ENCODE results near the gene XPC.

XPC gene

GRCh38 chr3:14169871-14170270 lies 8.5 kb downstream of the XPC start:
- no peak for DNase-seq

GRCh38 chr3:14169435-14169834 lies 9.0 kb downstream of the XPC start:
- no peak for DNase-seq

- no peak for DNase-seq
Observed at GRCh38 chr3:14166877-14167603, 11.4 kb downstream of the XPC start.

- DNase-seq: no peak
Observed at GRCh38 chr3:14162178-14162577, 16.2 kb downstream of the XPC start.

DNA sequence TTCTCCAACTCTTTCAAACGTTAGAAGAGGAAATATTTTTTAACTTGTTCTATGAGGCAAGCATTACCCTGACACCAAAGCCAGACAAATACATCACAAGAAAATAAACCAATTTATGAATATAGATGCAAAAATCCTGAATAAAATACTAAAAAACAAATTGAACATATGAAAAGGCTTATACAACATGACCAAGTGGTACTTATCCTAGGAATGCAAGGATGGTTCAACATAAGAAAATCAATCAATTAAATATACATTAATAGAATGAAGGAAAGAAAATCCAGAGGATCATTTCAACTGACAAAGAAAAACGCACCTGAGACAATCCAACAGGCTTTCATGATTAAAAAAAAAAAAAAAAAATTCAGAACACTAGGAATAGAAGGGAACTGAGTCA lies 17.1 kb downstream of the XPC start:
- no peak for DNase-seq

GRCh38 chr3:14159426-14159825 lies 19.0 kb downstream of the XPC start:
- no peak for DNase-seq

GRCh38 chr3:14158370-14158769 lies 20.0 kb downstream of the XPC start:
- no peak for DNase-seq

GRCh38 chr3:14157951-14158350 lies 20.4 kb downstream of the XPC start:
- DNase-seq: no peak

DNA sequence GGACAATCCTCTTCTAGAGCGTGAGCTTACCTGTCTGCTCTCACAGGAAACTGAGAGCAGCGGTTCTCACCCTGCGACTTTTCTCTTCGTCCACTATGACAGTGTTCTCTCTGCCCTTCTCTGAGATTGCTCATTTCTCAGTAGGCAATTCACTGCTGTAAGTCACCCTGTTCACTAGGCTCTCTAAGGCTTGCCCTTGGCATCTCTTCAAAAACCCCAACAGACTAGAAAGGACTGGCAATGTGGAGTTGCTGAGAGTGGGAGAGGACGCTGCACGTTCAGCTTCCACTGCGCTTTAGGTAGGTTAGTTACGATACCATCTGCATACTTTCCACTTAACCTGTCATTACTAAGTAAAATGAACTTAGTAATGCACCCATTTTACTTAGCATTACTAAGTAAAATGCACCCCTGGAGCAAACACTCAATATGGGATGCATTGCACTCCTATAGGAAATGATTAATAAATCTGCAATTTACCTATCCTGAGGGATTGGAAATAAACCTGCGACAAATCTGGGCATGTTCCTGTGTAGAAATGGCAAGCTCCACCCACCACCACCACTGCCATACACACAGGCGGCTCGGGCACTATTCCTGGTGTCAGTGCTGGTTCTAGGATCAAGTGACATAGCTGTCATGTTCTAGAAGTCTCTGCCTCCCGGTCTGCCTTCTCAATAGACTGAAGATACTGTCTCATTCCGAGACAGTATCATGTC lies 21.4 kb downstream of the XPC start:
- DNase-seq: no peak

- no peak for DNase-seq
Observed at GRCh38 chr3:14156201-14156600, 22.2 kb downstream of the XPC start.

DNA sequence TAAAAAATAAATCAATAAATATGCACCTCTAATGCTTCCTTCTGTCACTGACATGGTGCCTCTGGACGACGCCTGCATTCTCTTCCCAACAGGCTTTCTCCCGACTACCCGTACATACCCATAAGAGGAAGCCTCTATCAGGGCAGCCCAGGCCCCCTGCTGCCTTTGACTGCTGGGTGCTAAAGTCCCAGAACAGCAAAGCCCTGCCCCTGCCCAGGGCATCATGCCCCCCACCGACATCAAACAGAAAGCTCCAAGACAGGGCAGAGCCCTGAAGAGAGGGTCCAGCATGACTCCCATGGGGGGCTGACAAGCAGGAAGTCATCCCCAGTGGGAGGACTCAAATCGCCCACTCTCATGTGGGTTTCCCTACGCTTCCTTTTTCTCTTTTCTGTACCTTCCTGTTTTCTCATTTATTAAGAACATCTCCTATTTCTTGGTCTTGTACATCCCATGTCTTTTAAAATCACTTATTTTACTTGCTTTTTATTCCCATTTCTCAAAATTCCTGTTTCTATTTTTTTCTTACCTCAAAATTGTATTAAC lies 23.4 kb downstream of the XPC start:
- no peak for DNase-seq

DNA sequence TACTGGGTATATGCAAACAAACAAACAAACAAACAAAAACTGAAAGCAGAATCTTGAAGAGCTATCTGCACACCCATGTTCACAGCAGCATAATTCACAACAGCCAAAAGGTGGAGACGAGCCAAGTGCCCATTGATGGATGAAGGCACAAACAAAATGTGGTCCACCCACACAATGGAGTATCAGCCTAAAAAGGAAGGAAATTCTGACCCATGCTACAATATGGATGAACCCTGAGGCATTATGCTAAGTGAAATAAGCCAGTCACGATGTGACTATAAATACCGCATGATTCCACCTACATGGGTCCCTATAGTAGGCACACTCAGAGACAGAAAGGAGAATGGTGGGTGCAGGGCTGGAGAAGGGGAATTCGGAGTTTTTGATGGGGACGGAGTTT lies 24.1 kb downstream of the XPC start:
- no peak for DNase-seq

DNA sequence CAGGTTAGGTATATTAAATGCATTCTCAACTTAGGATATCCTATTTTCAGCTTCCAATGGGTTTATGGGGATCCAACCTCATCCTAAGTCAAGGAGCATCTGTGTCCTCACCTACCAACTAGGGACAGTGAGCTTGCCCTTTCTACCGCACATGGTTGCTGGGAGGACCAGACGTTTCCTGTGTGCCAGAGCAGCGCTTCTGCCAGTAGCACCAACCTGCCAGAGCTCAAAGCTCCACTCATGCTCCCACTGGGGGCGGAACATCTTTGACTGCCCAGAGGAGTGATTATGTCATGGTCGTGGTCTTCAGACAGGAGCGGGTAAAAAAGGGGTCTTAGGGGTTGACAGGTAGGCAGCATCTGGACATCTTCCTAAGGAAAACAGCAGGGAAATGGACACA lies 24.7 kb downstream of the XPC start:
- no peak for DNase-seq

- DNase-seq: no peak
Observed at GRCh38 chr3:14152963-14153355, 25.4 kb downstream of the XPC start.

DNA sequence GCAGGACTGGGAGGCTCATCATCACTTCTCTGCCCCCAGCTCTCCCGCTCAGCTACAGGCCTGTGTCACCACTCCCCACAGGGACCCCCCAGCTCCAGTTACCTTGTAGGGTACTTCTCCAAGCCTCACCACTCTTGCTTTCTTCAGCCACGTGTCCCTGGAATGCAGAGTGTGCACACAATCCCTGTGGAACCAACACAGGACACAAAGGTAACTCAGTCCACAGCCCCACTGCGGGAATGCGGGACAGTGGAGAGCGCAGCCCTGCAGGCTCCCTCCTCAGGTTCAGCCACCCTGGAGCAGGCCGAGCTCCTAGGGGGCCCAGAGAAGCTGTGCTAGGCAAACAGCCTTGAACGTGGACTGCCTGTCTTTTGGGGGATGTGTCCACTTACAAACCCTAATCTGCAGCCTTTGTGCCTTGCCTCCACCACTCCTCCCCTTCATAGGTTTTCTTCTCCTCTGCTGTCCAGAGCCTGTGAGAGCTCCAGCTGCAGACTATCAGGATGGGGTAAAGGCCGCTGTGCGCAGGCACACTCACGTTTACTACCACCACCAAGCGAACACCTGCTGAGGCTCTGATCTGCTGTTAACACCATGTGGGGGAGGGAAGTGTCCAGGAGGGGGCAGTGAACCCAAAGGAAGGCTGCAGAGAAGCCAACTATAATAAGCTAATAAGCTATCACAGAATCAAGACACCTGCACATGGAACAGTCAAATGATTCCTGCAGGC lies 26.0 kb downstream of the XPC start:
- DNase-seq: peak; percentile 4

GRCh38 chr3:14151471-14152083 lies 26.8 kb downstream of the XPC start:
- no peak for DNase-seq

DNA sequence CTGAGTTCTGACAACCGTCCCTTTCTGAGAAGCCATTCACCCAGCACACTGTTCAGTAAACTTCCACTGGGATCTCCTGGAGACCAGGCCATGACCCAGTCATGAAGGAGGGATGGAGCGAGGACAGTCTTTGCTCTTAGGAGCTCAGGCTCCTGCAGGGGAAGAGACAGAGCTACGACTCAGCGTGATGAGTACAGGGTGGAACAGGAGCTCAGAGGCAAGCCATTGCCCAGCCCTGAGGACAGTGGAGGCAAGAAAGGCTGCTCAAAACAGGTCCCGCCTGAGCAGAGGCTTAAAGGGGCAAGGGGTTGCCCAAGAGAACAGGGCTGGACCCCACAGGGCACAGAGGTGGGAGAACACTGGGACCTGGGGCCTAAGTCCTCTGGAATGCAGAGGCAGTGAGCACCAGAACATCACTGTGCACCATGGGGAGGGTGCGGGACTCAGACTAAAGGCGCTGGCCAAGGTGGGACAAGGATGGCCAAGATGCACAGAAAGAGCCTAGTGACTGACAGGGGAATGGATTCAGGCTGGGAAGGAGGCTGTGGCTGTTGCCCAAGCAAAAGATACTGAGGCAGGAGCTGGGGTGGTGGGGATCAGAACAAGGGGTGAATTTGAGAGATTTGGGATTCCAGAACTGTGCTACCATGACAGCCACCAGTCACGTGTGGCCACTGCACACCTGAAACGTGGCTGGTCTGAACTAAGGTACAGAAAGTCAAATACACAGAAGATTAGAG lies 27.7 kb downstream of the XPC start:
- DNase-seq: no peak

- no peak for DNase-seq
Observed at GRCh38 chr3:14150078-14150477, 28.3 kb downstream of the XPC start.

DNA sequence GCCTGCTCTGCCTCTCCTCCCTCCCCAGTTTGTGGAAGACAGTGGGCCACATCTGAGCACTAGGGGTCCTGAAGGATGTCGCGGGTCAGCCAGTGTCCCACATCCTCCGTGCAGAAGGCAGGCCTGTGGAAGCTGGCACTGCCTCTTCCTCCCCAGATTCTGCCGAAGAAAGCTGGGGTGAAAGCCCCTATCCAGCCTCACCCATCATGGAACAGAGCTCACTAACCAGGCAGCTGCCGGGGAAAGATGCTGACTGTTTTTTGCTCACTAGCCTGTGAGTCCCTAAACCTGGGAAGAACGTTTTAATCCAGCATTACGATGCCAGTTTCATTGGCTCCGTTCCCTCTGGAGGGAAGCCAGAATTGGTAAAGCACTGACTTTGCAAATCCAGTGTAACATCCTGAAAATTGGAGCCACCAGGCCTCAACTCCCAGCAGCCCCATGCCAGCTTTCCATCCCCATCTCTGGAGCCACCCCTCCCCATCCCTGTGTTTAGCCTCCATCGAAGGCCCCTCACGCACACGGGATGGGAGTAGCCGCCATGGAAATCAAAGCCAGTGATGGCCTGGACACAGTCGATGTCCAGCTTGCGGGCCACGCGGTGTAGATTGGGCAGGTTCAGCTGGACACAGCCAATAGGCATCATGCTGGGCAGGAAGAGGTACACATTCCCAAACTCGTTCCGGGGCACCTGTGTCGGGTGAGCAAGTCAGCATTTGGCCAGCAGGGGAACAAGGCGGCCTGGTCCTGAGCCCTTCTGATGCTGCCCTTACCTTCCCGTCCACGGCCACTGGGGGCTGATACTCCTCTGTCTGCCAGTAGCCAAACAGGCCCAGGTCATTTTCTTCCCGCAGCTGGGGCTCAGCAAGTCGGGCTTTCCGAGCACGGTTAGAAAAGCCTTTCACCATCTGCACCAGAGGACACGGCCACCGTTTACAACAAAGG lies 30.1 kb downstream of the XPC start:
- DNase-seq: no peak

GRCh38 chr3:14147617-14148016 lies 30.8 kb downstream of the XPC start:
- DNase-seq: no peak

DNA sequence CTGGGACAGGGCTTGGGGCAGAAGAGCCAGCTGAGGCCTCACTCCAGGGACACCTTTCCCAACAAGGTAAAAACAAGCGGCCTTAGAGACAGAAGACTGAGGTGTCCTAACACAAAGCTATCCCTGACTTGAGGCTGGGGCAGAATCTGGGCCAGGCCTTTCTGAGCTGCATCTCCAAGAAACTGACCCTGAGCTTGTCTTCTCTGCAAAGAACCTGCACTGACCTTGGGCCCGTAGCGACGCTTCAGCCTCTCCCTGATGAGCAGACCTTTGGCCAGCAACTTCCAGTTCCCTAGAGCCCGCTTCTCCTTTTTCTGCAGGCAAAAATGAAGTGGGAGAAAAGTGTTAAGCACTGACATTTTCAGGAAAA lies 31.4 kb downstream of the XPC start:
- no peak for DNase-seq
